ENCODE data around the gene HTT. TPM values are rescaled to one million over a fixed set of nuclear protein-coding genes. Genes with fewer than 3 reads are reported as not detected.

HTT gene
- total RNA-seq, 4 donors from 2014 or later, result 28.9 to 141 (median 42.0) TPM

DNA sequence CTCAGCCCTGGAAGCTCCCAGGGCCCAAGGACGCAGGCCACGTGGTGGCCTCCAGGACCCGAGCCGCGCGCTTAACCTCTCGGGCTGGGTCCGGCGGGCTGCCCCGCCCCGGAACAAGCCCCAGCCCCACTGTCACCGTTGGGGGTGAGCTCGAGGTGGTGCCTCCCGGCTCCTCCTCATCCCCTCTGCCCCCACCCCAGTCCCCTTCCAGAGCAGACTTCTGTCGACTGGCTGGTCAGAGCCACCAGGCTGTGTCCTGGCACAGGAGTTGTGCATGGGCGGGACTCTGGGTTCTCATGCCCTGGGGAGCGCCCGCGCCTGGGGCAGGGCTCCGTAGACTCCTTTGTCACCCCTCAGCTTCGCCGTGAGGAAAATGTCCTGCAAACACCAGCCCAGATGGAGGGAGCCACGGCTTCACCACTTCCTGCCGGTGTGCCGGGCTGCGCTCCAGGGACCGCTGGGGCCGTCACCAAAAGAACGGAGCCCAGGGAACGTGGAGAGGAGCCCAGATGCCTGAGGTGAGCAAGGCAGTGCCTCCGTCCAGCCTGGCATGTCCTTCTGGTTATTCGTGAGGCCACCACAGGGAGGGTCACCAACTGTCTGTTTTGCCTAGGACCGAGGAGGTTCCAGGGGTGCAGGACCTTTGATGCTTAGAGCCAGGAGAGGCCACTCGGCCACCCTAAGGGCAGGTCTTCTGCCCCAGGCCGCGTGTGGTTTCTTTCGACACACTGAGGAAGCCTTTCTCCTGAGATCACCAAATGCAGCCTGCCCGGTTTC lies 211.3 kb downstream of the HTT start:
- peak in 1 of 2 donors; percentile 88 for DNase-seq (ENCODE audit: low spot score in 2 of 2)
- no peak overlapping the region for H3K4me3 ChIP-seq (ENCODE audit: low read depth, poor library complexity, severe bottlenecking)
- 50% methylated on average over 23 to 32 of the region's 38 CpGs for whole genome bisulfite sequencing, 2 donors
- intact Hi-C loops (cut with DNase I; ENCODE audit: low total_unique reads), result no loop called here
- TF ChIP-seq, protein P1, sequence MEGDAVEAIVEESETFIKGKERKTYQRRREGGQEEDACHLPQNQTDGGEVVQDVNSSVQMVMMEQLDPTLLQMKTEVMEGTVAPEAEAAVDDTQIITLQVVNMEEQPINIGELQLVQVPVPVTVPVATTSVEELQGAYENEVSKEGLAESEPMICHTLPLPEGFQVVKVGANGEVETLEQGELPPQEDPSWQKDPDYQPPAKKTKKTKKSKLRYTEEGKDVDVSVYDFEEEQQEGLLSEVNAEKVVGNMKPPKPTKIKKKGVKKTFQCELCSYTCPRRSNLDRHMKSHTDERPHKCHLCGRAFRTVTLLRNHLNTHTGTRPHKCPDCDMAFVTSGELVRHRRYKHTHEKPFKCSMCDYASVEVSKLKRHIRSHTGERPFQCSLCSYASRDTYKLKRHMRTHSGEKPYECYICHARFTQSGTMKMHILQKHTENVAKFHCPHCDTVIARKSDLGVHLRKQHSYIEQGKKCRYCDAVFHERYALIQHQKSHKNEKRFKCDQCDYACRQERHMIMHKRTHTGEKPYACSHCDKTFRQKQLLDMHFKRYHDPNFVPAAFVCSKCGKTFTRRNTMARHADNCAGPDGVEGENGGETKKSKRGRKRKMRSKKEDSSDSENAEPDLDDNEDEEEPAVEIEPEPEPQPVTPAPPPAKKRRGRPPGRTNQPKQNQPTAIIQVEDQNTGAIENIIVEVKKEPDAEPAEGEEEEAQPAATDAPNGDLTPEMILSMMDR (IDR thresholded peaks at IDR 0.05), result no peak

DNA sequence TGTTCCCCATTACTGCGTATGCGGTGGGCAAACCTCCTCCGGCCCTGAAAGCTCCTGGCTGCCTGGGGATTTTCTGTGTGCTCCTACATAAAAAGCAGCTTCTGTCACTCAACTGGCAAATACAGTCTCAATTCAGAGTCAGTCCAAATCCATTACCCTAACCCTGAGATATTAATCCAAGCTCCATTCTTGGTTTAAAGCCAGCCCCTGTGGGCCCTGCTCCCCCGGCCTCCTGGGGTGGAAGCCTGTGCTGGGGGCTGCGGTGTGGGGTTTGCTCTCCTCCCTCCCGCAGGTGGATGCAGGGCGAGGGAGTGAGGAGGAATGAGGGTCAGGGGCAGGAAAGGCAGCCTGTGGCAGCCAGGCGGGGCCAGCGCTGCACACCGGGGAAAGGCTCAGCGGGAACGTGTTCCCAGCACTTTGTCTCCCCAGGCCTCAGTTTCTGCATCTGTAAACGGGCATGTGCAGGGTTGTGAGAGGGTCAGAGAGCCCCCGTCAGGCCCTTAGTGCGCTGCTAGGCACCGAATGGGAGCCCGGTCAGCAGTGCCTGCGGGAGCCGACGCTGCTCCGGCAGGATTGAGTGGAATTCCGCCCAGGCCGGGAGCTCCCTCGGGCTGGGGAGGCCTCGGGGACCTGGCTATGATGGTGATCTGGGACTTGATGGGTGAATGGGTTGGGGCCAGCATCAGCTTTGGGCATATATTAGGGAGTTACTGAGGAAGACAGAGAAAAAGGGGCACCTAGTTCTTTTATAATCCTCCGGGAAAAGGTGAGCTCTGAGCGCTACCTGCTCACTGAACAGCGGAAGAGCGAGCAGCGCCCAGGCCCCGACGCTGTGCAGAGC lies 212.1 kb downstream of the HTT start:
- no peak overlapping the region for H3K4me3 ChIP-seq (ENCODE audit: low read depth, poor library complexity, severe bottlenecking)
- intact Hi-C loops (cut with DNase I; ENCODE audit: low total_unique reads), result no loop called here
- TF ChIP-seq, protein P1 (IDR thresholded peaks at IDR 0.05), result no peak
- no peak for TF ChIP-seq POLR2A (IDR thresholded peaks at IDR 0.05)
- peak in 1 of 2 donors; percentile 66 for DNase-seq (ENCODE audit: low spot score in 2 of 2)
- 54 to 56% methylated on average over 24 to 31 of the region's 32 CpGs for WGBS, 2 donors

DNA sequence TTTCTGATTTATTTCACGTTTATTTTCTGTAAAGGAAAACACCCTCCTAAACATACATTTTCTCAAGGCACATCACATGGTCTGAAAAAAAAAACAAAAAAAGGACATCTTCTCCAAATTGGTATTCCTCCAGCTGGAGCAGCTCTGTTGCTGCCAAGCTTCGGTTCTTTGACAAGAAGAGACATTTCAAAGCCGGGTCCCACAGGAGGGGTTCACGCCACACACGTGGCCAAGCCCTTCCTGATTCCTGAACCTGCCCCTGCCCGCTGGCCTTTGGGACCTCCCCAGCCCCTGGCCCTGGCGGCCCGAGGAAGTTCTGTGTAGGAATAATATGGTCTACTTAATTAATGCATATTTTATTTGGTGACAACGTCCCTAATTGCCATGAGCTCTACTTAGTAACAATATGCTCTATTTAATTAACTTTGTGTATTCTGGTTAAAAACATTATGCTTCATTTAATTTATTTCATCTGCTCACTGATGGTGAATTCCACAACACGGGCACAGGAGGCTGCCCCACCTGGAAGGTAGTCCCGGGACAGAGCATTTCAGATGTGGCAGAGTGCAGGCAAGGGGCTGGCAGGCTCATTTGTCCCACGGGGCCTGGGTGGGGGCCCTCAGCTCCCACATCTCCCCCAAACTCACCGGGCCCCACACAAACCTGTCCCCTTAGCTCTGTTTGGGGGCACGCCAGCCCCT lies 212.9 kb downstream of the HTT start:
- whole genome bisulfite sequencing, 2 donors, result 31 to 32% methylated on average over 14 of the region's 14 CpGs
- no peak overlapping the region for H3K4me3 ChIP-seq (ENCODE audit: low read depth, poor library complexity, severe bottlenecking)
- no peak for TF ChIP-seq POLR2A (IDR thresholded peaks at IDR 0.05)
- TF ChIP-seq, protein P1 (IDR thresholded peaks at IDR 0.05), result no peak
- DNase-seq (ENCODE audit: low spot score in 2 of 2), result peak in 1 of 2 donors; percentile 68
- intact Hi-C loops (cut with DNase I; ENCODE audit: low total_unique reads), result no loop called here

DNA sequence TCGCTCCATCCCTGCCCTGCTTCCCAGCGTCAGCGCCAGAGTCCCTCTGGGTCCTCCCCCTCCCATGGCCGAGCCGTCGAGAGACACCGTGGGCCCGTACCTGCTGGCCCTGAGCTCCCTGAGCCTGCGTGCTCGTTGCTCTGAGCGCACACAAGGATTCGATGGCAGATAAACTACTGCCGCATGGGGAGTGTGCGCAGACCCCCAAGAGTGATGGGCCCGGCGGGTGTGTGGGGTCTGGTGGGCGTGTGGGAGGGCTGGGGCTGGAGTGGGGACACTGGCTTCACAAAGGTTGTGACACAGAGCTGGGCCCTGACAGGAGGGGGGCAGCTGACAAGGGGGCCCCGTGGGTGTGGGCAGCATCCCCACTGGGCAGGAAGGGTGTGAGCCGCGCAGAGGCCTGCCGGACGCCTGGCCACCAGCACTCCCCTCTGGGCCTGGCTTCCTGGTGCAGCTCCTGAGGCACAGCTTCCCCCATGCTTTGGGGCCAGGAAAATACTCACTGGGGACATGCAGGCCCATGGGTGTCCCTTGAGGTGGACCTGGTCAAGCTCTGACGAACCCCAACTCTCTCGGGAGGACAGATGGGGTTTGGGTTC lies 213.6 kb downstream of the HTT start:
- TF ChIP-seq, protein P1 (IDR thresholded peaks at IDR 0.05), result no peak
- no peak for TF ChIP-seq POLR2A (IDR thresholded peaks at IDR 0.05)
- H3K4me3 ChIP-seq (ENCODE audit: low read depth, poor library complexity, severe bottlenecking), result no peak overlapping the region
- 59 to 82% methylated on average over 14 to 24 of the region's 24 CpGs for WGBS, 2 donors
- intact Hi-C loops (cut with DNase I; ENCODE audit: low total_unique reads), result no loop called here
- peak in 1 of 2 donors; percentile 80 for DNase-seq (ENCODE audit: low spot score in 2 of 2)

DNA sequence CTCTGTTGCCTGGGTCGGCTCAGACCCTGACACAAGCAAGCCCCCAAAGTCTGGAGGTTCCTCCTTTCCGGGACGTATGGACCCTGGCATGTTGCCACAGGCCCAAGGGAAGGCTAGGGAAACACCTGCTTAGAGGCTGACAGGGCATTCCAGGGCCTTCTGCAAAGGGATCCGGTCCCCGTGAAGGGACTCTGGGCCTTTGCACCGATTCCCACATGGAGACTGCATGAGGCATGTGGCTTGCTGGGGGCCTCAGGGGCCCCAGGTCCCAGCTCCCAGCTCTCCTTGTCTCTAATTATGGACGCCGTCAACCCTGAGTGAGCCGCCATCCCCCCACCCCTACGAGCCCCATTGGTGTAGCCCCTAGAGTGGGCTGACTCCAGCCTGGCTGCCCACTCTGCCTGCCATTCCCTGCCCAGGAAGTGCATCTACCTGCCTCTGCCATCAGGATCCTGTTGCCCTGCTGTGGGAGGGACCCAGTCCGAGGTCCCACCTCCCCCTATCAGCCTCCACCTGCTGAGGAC lies 214.2 kb downstream of the HTT start:
- H3K4me3 ChIP-seq (ENCODE audit: low read depth, poor library complexity, severe bottlenecking), result no peak overlapping the region
- intact Hi-C loops (cut with DNase I; ENCODE audit: low total_unique reads), result no loop called here
- peak in 1 of 2 donors; percentile 86 for DNase-seq (ENCODE audit: low spot score in 2 of 2)
- 66 to 82% methylated on average over 7 to 11 of the region's 11 CpGs for WGBS, 2 donors
- TF ChIP-seq, protein P1 (IDR thresholded peaks at IDR 0.05), result no peak
- TF ChIP-seq POLR2A (IDR thresholded peaks at IDR 0.05), result no peak

Data from lower leg skin (tissue), 4 donors.